Stomach smooth muscle (tissue), 2 donors: ENCODE results near the gene DCDC1.

ENCODE experiments used
- H3K27ac ChIP-seq: one replicate; pipeline ENCODE4 v1.7.0; 2013; ENCODE audit warnings: mild to moderate bottlenecking, low read length, inconsistent platforms
- H3K27me3 ChIP-seq, 2 donors: one replicate each; pipeline ENCODE4 v1.7.0; 2013; ENCODE audit warnings: low read length in 2 of 2; ENCODE audit not compliant: insufficient read depth in 2 of 2, control insufficient read depth in 1 of 2
- H3K36me3 ChIP-seq, 2 donors: one replicate each; pipeline ENCODE4 v1.7.0; 2013; ENCODE audit warnings: low read length in 2 of 2; ENCODE audit not compliant: control insufficient read depth in 2 of 2, insufficient read depth in 2 of 2
- H3K4me1 ChIP-seq: one replicate; pipeline ENCODE4 v1.7.0; 2013; ENCODE audit warnings: low read length; ENCODE audit not compliant: control insufficient read depth, insufficient read depth
- H3K4me3 ChIP-seq, 2 donors: one replicate each; pipeline ENCODE4 v1.7.0; 2013; ENCODE audit warnings: low read length in 2 of 2
- H3K9ac ChIP-seq, 2 donors: one replicate each; pipeline ENCODE4 v1.7.0; 2013; ENCODE audit warnings: low read length in 2 of 2, mild to moderate bottlenecking in 1 of 2
- H3K9me3 ChIP-seq, 2 donors: one replicate each; pipeline ENCODE4 v1.7.0; 2013; ENCODE audit warnings: low read length in 2 of 2; ENCODE audit not compliant: control insufficient read depth in 2 of 2
- donor health status: healthy.
- donor health status: Pancreatic carcinoma.

Gene DCDC1

GRCh38 chr11:31259797-31260196, 109.7 kb downstream of the DCDC1 start:
- no peaks in the 10 kb centered on the region for H3K36me3 ChIP-seq
- H3K4me1 ChIP-seq: no peaks in the 10 kb centered on the region
- H3K9me3 ChIP-seq: no peaks in the 10 kb centered on the region
- H3K27me3 ChIP-seq: no peaks in the 10 kb centered on the region
- no peak overlapping the region for H3K9ac ChIP-seq
- no peak overlapping the region for H3K27ac ChIP-seq
- no peak overlapping the region for H3K4me3 ChIP-seq

GRCh38 chr11:31254415-31254814, 115.1 kb downstream of the DCDC1 start:
- Histone ChIP-seq H3K27me3 (no peaks in the 10 kb centered on the region), H3K9ac (no peak overlapping the region), H3K27ac (no peak overlapping the region), H3K36me3 (no peaks in the 10 kb centered on the region), H3K4me1 (no peaks in the 10 kb centered on the region), H3K4me3 (no peak overlapping the region), H3K9me3 (no peaks in the 10 kb centered on the region)

DNA sequence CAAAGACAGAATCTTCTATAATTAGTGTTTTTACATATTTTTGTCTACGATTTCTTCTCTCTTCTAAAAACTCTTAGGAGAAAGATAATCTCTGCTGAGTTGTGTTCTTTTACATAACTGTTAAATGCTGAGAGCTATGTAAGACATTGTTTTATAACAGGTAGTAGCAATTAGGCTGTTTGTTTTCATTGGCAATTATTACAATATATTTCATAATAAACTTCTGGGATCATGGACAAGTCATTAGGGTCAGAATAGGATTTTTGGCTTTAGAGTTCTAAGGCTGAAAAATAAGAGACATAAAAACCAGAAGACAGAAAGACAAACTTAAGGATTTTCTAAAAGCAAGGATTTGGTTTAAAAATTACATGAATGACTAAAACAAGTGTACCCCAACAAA, 120.8 kb downstream of the DCDC1 start:
- H3K4me1 ChIP-seq: no peaks in the 10 kb centered on the region
- H3K9me3 ChIP-seq: no peaks in the 10 kb centered on the region
- H3K9ac ChIP-seq: no peak overlapping the region
- H3K27me3 ChIP-seq: no peaks in the 10 kb centered on the region
- no peak overlapping the region for H3K27ac ChIP-seq
- H3K36me3 ChIP-seq: no peaks in the 10 kb centered on the region
- no peak overlapping the region for H3K4me3 ChIP-seq

- Histone ChIP-seq H3K27ac (no peak overlapping the region), H3K4me3 (no peak overlapping the region), H3K4me1 (no peaks in the 10 kb centered on the region), H3K9me3 (no peaks in the 10 kb centered on the region), H3K9ac (no peak overlapping the region), H3K27me3 (no peaks in the 10 kb centered on the region), H3K36me3 (no peaks in the 10 kb centered on the region)
These were observed 122.2 kb downstream of the DCDC1 start for GRCh38 chr11:31247321-31247720.

GRCh38 chr11:31246451-31247165, 122.9 kb downstream of the DCDC1 start:
- no peaks in the 10 kb centered on the region for H3K9me3 ChIP-seq

DNA sequence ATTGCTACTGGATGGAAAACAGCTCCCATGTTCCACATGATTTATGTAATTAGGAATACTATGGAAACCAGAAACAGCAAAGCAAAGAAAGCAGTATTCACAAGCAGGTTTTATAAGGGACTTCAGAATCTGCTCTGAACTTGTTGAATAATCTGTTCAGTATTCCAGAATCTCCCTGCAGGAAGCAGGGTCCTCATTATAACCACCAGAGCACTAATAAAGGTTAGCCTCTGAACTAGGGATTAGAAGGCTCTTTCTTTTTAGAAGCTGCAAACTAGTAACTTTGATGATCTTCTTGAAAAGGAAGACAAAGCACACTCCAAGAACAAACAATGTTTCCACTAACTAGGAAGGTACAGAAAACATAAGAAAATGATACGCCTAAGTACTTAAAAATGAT, 125.8 kb downstream of the DCDC1 start:
- Histone ChIP-seq H3K4me3 (no peak overlapping the region), H3K36me3 (no peaks in the 10 kb centered on the region), H3K27me3 (no peaks in the 10 kb centered on the region), H3K27ac (no peak overlapping the region), H3K9ac (no peak overlapping the region), H3K9me3 (no peaks in the 10 kb centered on the region), H3K4me1 (no peaks in the 10 kb centered on the region)

More at GRCh38 chr11:31246451-31247165, 122.9 kb downstream of the DCDC1 start:
- Histone ChIP-seq H3K9ac (no peak overlapping the region), H3K27ac (no peak overlapping the region), H3K36me3 (no peaks in the 10 kb centered on the region), H3K27me3 (no peaks in the 10 kb centered on the region), H3K4me1 (no peaks in the 10 kb centered on the region), H3K4me3 (no peak overlapping the region)

DNA sequence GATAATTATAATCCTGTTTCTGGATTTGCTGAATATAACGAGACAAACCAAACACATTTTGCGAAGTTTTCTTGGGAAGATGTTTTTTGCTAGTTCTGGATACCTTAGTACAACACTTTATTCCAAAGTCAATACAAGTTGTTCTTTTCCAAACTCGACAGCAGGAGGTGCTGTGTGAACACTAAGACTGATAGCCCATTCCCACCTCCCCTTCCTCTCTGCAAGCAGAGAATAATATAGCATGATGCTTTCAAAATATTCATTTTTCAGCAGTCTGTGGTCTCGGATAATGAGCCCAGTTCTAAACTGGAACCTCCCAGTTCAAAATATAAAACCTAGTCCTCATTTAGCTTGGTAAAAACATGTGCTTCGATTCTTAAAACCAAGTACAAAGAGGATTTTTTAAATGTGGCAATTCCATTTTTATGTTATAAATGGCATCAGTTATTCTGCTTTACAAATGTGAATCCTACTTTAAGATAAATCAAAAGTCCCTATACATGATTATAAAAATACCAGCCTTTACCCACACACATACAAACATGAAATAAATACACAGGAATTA, 129.1 kb downstream of the DCDC1 start:
- no peaks in the 10 kb centered on the region for H3K9me3 ChIP-seq
- H3K9ac ChIP-seq: no peak overlapping the region
- H3K27ac ChIP-seq: no peak overlapping the region
- no peaks in the 10 kb centered on the region for H3K36me3 ChIP-seq
- no peak overlapping the region for H3K4me3 ChIP-seq
- no peaks in the 10 kb centered on the region for H3K4me1 ChIP-seq
- no peaks in the 10 kb centered on the region for H3K27me3 ChIP-seq

DNA sequence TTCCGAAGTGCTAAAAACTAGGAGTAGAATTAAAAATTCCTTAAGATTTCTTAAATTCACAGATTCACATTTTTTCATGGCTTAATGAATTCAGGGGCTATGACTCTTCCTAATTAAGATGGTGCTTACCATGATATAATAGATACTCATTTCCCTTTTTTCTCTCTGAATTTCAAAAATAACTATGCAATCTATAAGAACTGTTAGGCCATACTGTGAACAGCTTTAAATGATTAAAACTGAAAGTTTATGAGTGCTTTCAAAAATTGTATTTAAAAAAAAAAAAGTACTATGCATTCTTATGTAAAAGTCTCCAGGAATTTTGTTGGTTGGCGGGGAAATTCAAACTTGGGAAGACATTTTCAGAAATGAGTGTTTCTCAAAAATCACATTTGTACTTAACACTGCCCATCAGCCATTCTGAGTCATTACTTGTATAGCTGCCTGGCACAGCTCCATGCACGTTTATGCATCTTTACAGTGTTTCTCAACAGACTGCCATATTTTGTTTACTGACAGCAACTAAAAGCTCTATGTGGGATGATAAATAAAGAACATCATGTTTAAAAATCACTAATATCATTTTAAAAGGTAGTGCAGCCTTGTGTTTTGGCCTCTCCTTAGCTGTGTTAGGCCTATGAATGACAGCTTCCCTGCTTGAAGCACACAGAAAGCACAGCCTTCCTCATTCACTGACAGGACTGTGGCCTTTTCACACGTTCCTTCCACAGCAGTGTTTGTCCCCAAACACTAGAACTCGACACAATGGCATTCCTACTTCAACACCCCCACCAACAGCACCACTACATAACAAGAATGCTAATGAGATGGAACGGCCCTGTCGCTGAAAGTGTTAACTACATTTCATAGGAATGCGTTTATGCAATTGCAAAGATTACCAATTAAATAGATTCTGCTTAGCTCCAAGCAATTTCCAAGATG, 131.4 kb downstream of the DCDC1 start:
- Histone ChIP-seq H3K9me3 (no peaks in the 10 kb centered on the region), H3K9ac (no peak overlapping the region), H3K4me3 (no peak overlapping the region), H3K4me1 (no peaks in the 10 kb centered on the region), H3K36me3 (no peaks in the 10 kb centered on the region), H3K27me3 (no peaks in the 10 kb centered on the region), H3K27ac (no peak overlapping the region)

DNA sequence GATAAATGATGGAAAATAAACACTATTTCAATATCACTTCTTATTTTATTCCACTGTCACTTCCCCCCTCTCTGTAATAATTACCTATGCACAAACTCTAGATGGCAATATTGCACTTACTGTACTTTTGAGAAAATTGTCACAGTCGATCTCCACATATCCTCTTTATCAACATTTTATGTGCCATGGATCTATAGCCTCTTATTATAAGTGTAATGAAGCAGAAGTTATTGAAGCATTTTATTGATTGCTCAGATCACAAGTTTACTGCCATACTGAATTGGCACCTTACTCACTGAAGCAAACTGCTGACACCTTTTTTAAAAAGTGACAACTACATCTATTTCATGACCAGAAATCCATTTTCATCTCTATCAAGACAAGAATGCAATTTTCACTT, 133.4 kb downstream of the DCDC1 start:
- Histone ChIP-seq H3K4me1 (no peaks in the 10 kb centered on the region), H3K27ac (no peak overlapping the region), H3K9ac (no peak overlapping the region), H3K4me3 (no peak overlapping the region), H3K27me3 (no peaks in the 10 kb centered on the region), H3K9me3 (no peaks in the 10 kb centered on the region), H3K36me3 (no peaks in the 10 kb centered on the region)

- Histone ChIP-seq H3K36me3 (no peaks in the 10 kb centered on the region), H3K4me3 (no peak overlapping the region), H3K9ac (no peak overlapping the region), H3K9me3 (no peaks in the 10 kb centered on the region), H3K27me3 (no peaks in the 10 kb centered on the region), H3K4me1 (no peaks in the 10 kb centered on the region), H3K27ac (no peak overlapping the region)
These were observed 136.1 kb downstream of the DCDC1 start for GRCh38 chr11:31233425-31233824.
